Fibroblast of lung (primary cell): ENCODE measurements around the gene EMC9.

ENCODE experiments used
- CTCF ChIP-seq, 2 donors: IDR thresholded peaks in 1 of 2; conservative IDR thresholded peaks in 1 of 2; 1 replicate in 1 of 2; 2 replicates in 1 of 2; pipeline ENCODE4 v1.5.1; 2011 to 2012; ENCODE audit warnings: low read length in 2 of 2, control low read depth in 1 of 2, inconsistent platforms in 1 of 2, low read depth in 1 of 2, mild to moderate bottlenecking in 1 of 2
- EZH2 ChIP-seq: IDR thresholded peaks from 2 replicates; pipeline ENCODE4 v1.5.1; 2012; ENCODE audit warnings: low read length, control low read depth, mild to moderate bottlenecking; ENCODE audit errors: missing control alignments

- TF ChIP-seq EZH2 (no peak), CTCF (conservative IDR thresholded peaks at IDR 0.05 in 1 of 2, IDR thresholded peaks at IDR 0.05 in 1 of 2; ENCODE audit: low read depth in 1 of 2, low read length in 2 of 2) (no peak)
Measured at GRCh38 chr14:24102357-24103048, 38.9 kb downstream of the EMC9 start.
